HG03095 (cell line): ENCODE data around the gene LRBA.
A peak's percentile ranks its signal among the peaks of the same experiment; 100 is the strongest.
"Not testable (repeated sequence)": the region's sequence is repeated elsewhere in the genome, so short reads cannot be mapped to it uniquely, and the experiment has no call there.

Experiments used
- ATAC-seq: cut with Tn5 transposase; IDR thresholded peaks from one replicate; pipeline ENCODE4 v1.9.1; 2021; ENCODE audit warnings: moderate library complexity; ENCODE audit not compliant: unreplicated experiment

LRBA gene

DNA sequence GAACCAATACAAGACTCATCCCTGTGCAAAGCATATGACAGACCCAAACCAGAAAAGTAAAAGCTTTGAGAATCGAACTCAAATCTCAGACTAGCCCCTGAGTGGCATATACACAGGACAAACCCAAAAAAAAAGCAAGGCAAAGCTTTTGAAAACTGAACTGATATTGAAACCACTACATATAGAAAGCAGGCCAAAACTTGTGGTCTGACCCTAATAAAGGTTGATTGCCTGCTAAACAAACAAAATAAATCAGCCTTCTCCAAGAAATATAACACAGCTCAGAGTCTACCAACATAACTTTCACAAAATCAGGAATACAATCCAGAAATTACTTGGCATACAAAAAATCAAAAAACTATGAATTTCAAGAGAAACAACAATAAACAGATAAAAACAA, 40.3 kb downstream of the LRBA start:
- ATAC-seq: peak; percentile 61

DNA sequence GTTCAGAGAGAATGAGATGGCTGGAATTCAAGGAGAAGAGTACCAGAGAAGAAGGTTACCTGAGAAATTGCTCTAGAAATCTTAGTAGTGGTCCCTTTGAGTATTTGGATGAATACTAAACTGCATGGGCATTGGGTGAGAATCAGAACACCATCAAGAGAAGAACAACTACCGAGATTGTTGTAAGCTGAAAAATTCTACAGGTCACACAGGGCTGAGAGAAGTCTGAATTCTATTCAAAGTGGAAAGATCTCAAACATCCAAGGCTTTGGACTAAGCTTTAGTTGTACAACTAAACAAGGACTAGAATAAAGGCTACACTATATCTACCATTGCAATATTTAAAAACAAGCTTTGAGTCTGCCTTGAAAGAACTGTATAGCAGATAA, 40.8 kb downstream of the LRBA start:
- ATAC-seq: no peak

DNA sequence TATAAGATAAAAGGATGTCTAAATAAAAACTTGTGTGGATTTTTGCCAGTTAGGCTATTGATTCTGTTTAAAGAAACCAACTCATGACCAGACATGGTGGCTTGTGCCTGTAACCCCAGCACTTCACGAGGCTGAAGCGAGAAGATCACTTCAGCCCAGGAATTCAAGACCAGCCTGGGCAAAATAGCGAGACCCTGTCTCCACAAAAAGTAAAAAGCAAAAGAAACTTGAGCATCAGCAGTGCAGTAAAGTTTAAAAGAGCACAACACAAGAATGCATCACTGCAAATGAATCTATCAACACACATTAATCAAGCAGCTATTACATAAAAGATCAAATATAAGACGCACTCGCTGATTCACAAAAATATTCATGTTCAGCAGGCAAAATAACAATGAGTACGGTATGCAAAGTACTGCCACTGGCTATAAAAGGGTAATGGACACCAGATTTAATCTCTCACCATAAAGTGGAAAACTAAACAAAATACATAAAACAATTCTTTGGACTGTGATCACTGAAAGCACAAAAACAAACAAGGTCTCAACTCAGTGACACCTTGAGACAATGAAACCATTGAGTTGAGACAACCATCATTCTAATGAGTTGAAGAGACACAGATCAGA, 41.3 kb downstream of the LRBA start:
- ATAC-seq: no peak

DNA sequence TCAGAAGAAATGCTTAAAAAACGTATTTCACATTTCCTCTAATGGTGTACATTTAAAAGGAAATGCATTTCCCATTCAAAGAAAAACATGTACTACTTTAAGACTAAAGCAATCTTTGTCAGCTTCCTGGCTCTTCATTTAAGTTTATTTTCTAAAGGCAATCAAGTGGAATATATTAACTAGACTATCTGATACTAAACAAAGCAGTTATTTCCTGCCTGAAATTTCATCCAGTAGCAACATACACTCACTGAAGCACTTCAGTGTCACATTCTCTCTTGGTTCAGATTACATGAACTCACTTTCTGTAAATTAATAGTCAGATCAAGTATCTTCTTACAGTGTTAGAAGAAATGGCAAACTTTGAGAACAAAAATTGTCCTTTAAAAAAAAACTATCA, 42.5 kb downstream of the LRBA start:
- no peak for ATAC-seq

DNA sequence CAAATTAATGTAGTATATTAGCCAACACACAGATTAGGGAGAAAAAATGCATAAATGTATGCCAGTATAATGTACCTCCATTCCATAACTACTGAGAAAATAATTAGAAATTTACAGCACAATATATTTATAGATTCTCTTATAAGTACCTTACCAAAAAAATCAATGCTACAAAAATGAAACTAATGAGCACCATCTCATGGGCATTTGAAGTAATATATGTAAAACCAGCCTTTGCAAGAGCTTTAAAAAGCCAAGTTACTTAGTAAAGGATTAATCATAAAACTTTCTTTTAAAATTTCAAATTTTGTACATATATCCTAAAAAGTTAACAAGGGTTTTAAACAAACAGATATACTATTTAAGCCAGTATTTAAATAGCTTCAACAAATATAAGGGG, 43.2 kb downstream of the LRBA start:
- ATAC-seq: no peak

DNA sequence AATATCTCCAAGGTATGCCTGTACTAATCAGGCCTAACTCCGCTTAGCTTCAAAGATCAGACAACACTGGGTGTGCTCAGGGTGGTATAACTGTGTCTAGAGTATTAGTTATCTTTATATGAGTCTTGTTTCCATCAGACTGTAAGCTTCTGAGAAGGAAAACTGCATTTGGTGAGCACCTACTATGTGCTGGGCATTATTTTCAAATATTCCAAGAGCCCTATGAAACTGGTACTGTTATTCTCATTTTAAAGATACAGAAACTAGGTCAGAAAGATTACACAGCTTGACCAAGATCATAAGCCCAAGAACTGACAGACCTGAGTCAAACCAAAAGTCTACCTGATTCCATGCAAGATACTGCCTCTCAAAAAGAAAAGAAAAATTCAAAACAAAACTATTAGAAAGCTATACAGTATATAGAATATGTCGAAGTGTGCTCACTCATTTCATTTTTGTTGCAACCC, 44.4 kb downstream of the LRBA start:
- peak; percentile 54 for ATAC-seq

DNA sequence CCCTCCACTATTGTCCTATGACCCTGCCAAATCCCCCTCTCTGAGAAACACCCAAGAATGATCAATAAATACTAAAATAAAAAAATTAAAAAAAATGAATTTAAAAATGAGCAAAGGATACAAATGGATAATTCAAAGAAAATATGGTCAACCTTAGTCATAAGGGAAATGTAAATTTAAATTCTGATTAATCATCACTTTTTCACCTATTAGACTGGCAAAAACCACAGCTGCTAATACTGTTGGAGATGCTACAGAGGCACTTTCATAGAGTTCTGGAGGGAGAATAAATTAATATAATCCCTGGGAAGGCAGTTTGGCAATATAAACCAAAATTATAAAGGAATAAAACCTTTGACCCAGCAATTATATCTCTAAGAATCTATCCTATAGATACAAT, 50.3 kb downstream of the LRBA start:
- ATAC-seq: no peak

DNA sequence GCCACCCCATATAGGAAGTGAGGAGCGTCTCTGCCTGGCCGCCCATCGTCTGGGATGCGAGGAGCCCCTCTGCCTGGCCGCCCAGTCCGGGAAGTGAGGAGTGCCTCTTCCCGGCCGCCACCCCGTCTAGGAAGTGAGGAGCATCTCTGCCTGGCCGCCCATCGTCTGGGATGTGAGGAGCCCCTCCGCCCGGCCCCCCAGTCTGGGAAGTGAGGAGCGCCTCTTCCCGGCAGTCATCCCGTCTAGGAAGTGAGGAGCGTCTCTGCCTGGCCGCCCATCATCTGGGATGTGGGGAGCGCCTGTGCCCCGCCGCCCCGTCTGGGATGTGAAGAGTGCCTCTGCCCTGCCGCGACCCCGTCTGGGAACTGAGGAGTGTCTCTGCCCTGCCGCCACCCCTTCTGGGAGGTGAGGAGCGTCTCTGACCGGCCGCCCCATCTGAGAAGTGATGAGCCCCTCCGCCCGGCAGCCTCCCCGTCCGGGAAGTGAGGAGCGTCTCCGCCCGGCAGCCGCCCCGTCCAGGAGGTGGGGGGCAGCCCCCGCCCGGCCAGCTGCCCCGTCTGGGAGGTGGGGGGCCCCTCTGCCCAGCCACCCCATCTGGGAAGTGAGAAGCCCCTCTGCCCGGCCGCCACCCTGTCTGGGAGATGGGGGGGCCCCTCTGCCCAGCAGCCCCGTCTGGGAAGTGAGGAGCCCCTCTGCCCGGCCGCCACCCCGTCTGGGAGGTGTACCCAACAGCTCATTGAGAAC, 51.3 kb downstream of the LRBA start:
- not testable (repeated sequence) for ATAC-seq

DNA sequence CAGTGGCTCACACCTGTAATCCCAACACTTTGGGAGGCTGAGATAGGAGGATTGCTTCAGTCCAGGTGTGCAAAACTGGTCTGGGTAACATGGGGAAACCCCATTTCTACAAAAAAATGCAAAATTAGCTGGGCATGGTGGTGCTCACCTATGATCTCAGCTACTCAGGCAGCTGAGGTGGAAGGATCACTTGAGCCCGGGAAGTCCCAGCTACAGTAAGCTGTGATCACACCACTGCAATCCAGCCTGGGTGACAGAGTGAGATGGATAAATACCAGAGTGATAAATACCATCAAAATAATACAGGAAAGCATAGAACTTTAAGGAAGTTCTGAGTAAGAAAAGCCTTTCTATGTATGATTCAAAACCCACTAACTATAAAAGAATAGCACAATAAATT, 52.8 kb downstream of the LRBA start:
- ATAC-seq: peak; percentile 62

DNA sequence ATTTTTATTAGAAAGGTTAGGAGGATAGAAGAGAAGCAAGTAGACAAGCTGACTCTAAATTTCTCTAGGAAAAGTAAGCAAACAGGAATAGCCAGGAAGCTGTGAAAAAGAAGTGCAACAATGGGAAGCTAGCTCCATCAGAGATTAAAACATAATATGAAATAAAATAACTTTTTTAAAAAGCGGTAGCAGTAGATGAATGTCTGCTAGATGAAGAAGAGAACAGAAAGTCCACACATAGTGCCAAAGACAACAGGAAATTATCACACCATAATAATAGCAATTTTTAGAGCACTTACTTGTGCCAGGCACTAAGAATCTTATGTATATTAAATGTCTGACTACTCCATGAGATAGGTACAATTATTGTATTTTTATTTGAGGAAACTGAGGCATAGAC, 53.5 kb downstream of the LRBA start:
- no peak for ATAC-seq

DNA sequence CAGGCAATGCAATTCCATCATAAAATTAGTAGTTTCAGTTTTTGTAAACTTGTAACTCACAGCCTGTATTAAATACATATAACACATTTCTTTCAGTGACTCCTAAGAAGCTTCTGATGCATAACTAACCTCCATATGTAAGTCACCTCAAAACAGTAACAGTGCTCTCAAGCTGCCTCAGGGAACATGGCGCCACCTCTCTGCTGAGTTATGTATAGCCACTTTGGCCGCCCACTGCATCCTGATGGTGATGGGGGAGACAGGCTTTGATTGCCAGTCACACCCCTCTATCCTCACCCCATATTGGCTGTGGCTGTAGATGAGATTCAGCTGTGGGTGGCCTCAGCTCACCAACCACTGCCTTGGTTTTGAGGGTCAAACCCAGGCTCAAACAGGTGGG, 54.3 kb downstream of the LRBA start:
- ATAC-seq: no peak

DNA sequence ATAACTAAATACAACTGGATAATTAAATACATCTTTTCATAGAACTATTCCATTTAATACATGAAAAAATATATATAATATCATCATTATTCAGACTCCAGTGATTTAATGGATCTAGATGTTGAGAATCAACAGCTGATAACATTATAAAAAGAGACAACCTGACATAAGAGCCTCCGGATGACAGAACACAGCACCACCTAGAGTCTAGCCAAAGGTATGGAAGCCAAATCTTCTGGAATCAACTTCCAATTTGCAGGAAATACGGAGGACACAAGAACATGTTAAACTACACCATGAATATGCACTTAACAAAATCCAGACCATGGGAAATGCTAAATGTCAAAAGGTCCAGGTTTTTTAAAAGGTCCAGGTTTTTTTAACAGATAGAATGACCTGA, 55.0 kb downstream of the LRBA start:
- no peak for ATAC-seq

DNA sequence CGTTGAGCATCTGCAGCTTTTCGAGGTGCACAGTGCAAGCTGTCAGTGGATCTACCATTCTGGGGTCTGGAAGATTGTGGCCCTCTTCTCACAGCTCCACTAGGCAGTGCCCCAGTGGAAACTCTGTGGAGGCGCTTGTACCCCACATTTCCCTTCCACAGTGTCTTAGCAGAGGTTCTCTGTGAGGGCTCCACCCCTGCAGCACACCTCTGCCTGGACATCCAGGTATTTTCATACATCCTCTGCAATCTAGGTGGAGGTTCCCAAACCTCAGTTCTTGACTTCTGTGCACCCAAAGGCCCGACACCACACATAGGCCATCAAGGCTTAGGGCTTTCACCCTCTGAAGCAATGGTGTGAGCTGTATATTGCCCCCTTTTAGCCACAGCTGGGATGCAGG, 57.1 kb downstream of the LRBA start:
- ATAC-seq: not testable (repeated sequence)

DNA sequence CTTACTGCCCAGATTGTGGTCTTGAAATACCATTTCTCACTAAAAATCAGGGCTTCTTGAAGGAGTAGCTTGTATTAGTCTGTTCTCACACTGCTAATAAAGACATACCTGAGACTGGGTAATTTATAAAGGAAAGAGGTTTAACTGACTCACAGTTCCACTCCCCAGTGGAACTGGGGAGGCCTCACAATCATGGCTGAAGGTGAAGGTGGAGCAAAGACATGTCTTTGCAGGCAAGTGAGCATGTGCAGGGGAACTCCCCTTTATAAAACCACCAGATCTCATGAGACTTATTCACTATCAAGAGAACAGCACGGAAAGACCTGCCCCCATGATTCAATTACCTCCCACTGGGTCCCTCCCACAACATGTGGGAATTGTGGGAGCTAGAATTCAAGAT, 58.0 kb downstream of the LRBA start:
- not testable (repeated sequence) for ATAC-seq

DNA sequence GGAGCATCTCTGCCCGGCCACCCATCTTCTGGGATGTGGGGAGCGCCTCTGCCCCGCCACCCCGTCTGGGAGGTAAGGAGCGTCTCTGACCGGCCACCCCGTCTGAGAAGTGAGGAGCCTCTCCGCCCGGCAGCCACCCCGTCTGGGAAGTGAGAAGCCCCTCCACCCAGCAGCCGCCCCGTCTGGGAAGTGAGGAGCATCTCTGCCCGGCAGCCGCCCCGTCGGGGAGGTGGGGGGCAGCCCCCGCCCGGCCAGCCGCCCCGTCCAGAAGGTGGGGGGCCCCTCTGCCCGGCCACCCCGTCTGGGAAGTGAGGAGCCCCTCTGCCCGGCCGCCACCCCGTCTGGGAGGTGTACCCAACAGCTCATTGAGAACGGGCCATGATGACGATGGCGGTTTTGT, 61.2 kb downstream of the LRBA start:
- ATAC-seq: not testable (repeated sequence)

DNA sequence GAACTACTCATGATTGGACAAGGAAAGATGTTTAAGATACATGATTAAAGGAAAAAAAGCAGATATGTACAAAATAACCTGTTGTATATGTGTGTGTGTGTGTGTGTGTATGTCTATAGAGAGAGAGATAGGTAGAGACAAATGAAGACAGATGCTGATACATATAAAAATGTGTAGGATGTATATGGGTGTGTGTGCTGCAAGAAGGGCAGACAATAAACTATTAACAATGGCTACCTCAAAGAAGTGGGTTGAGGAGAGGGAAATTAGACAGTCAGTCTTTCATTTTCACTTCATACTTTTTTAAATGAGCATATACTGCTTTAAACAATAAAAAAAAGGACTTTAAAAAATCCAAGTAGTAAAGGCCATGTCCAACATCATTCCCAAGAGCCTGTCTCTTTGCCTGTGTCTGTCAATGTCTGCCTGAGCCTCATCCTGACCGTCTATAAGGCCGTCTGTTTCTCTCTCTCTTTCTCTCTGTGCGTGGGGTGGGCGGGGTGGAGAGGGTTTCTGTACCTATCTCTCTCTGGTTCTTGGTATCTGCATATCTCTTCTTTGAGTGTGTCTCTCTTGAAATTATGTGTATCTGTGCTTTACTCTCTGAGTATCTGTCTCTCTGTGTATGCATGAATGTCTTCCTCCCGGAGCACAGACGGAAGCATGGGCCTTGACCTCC, 62.8 kb downstream of the LRBA start:
- ATAC-seq: no peak

DNA sequence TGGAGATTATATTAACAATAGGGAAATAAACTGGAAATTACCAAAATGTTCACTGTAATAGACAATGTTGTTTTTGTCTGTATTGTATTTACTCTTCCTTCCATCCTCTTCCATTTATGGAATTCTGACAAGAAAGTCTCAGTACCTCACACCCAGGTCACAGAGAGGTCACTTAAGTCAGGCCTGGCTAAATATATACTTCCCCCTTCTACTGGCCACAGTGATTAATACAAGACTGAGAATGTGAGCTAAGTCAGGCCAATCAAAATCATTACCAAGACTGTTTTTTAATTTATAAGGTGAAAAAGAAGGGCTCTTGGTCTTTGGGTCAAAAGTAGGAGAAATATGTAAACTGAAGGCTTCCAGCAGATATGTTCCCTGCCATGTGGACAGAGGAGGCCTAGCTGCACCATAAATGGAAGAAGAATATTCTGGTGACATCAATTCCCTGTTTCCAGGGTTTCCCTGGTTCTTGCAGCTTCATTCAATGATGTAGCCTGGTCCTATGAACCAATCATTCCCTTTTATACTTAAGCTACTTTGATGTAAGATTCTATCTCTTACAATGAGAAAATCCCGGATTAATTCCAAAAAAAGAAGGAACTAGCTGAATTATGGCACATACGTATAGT, 64.3 kb downstream of the LRBA start:
- ATAC-seq: peak; percentile 80

DNA sequence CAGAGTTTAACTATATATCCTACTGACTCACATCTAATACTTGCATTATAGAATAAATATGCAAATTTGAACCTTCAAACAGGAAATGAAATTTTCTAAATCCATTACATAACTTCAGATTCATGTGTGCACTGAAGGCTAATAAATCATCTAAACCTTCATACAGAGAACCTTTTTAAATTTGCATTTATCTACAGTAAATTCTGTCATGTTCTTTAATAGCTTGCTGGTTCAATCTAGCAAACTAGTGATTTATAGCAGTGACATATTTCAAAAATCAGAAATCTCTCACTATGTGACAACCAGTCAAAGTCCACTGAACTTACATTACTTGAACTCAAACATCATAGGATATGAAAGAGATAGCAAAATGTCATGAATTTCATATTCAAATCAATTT, 65.1 kb downstream of the LRBA start:
- ATAC-seq: no peak

DNA sequence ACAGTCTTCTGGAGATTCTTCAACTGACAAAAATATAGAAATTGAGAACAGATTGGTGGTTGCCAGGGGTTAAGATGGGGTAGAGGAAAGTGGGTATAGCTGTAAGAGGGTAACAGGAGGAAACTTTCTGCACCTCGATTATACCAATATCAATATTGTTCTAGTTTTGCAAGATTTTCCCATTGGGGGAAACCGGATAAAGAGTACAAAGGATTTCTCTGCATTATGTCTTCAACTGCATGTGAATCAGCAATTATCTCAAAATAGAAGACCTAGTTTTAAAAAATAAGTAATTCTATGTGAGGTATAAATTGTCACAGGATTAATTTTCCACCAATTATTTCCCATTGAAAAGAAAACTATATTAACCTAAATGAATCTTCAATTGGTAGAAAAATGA, 65.7 kb downstream of the LRBA start:
- no peak for ATAC-seq

DNA sequence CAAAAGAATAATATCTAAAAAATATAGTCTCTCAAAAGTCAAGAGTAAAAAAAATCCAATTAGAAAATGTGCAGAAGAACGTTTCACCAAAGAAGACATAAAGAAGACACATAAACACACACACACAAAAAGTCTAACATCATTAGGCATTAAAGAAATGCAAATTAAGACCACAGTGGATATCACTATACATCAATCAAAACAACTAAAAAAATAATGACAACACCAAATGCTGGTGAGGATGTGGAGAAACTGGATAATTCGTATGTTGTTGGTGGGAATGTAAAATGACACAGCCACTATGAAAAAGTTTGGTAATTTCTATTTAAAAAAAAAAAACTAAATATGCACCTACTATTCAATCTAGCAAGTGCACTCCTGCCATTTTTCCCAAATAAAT, 66.4 kb downstream of the LRBA start:
- no peak for ATAC-seq

DNA sequence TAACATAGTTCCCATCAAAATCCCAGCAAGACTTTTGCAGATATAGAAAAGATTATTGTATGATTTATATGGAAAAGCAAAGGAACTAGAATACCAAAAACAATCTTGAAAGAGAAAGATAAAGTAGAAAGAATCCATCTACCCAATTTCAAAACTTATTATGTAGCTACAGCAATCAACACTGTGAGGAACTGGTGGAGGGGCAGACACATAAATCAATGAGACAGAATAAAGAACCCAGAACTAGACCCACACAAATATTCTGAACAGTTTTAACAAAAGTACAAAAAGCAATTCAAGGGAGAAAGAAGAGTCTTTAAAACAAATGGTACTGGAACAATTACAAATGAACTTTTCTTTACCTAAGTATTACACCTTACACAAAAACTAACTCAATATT, 67.0 kb downstream of the LRBA start:
- no peak for ATAC-seq

DNA sequence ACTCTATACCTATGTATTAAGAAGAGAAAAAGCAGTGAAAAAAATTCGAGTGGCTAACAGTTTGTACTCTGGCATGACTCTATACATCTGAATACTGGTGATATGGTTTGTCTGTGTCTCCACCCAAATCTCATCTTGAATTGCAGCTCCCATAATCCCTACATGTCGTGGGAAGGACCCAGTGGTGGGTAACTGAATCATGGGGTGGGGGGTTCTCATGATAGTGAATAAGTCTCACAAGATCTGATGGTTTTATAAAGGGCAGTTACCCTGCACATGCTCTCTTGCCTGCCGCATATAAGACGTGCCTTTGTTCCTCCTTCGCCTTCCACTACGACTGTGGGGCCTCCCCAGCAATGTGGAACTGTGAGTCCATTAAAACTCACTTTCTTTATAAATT, 70.4 kb downstream of the LRBA start:
- no peak for ATAC-seq
